Activated naive CD8-positive, alpha-beta T cell treated with anti-CD3 and anti-CD28 coated beads, Interleukin-2, amount 10 ng/mL, durations not matched to agents 7 days and 5 days (primary cell): ENCODE measurements around the gene ESRRB. TPM values are rescaled to one million over a fixed set of nuclear protein-coding genes. Genes with fewer than 3 reads are reported as not detected.
A peak's percentile ranks its signal among the peaks of the same experiment; 100 is the strongest.

Source experiments
- ATAC-seq: fragments of 150-1000 bp; cut with Tn5 transposase; one replicate; pipeline ENCODE4 v1.10.0; 2021; ENCODE audit warnings: low read depth, moderate library complexity
- POLR2A ChIA-PET: fragments of 350-600 bp; sonication (Branson Sonifier 250); formaldehyde crosslinking; loops from one replicate; lab custom pipeline; 2021; ENCODE audit warnings: antibody characterized with exemption; lab: Charles Lee
- DNase-seq: peaks from one replicate; pipeline ENCODE4 v3.0.0; 2021
- H3K27ac Mint-ChIP-seq: one replicate; pipeline ENCODE4 v1.8.0; 2022; ENCODE audit warnings: mild to moderate bottlenecking, mixed read lengths
- H3K27me3 Mint-ChIP-seq: one replicate; pipeline ENCODE4 v1.8.0; 2022; ENCODE audit warnings: mild to moderate bottlenecking, moderate library complexity, mixed read lengths
- H3K36me3 Mint-ChIP-seq: one replicate; pipeline ENCODE4 v1.8.0; 2021; ENCODE audit warnings: mild to moderate bottlenecking, mixed read lengths
- H3K4me1 Mint-ChIP-seq: one replicate; pipeline ENCODE4 v1.8.0; 2021; ENCODE audit warnings: mixed read lengths
- H3K4me3 Mint-ChIP-seq: one replicate; pipeline ENCODE4 v1.8.0; 2022; ENCODE audit warnings: mild to moderate bottlenecking, moderate library complexity, mixed read lengths
- H3K9me3 Mint-ChIP-seq: one replicate; pipeline ENCODE4 v1.8.0; 2021; ENCODE audit warnings: mixed read lengths
- total RNA-seq, 2 experiments: library from RNA; stranded (reverse); gene quantifications; one replicate each; pipeline ENCODE4 v1.2.3, GENCODE V29; 2021

The ESRRB gene
- total RNA-seq, 2 experiments from 2014 or later = 0.14 TPM; not detected in 1

- Mint-ChIP-seq H3K27ac (no peak overlapping the region), H3K4me3 (no peak overlapping the region), H3K9me3 (no peaks in the 10 kb centered on the region), H3K27me3 (peaks cover 72% of the 10 kb centered on the region), H3K36me3 (no peaks in the 10 kb centered on the region), H3K4me1 (peaks cover 2% of the 10 kb centered on the region)
- DNase-seq = no peak
- POLR2A ChIA-PET = no interaction called here
- no peak for ATAC-seq
Measured at GRCh38 chr14:76376409-76376877, 506 bp downstream of the ESRRB start.

- H3K4me3 Mint-ChIP-seq = no peak overlapping the region
- ATAC-seq (no peak), DNase-seq (no peak)
- no peaks in the 10 kb centered on the region for H3K9me3 Mint-ChIP-seq
- H3K36me3 Mint-ChIP-seq = no peaks in the 10 kb centered on the region
- no peak overlapping the region for H3K27ac Mint-ChIP-seq
- H3K27me3 Mint-ChIP-seq = peaks cover 73% of the 10 kb centered on the region
- POLR2A ChIA-PET = no interaction called here
- H3K4me1 Mint-ChIP-seq = peaks cover 2% of the 10 kb centered on the region
Measured at GRCh38 chr14:76376878-76377734, 1.2 kb downstream of the ESRRB start.

DNA sequence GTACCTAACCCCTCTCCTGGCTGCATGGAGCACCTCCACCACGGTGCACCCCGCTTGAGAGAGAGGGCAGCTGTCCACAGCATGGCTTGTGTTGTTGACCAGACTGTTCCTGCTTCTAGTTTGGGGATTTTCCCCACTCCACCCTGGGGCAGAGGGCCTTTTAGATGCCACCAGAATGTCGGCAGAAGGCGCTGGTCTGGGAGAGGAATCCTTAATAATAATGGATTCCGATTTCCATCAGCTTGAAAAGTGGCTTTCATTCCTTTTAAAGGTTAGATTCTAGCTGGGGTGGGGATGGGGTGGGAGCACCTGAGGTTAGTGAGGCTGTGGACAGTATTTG lies 1.8 kb downstream of the ESRRB start:
- H3K36me3 Mint-ChIP-seq = no peaks in the 10 kb centered on the region
- ATAC-seq (no peak), DNase-seq (no peak)
- H3K4me3 Mint-ChIP-seq = no peak overlapping the region
- H3K27me3 Mint-ChIP-seq = peaks cover 75% of the 10 kb centered on the region
- peaks cover 2% of the 10 kb centered on the region for H3K4me1 Mint-ChIP-seq
- no peaks in the 10 kb centered on the region for H3K9me3 Mint-ChIP-seq
- H3K27ac Mint-ChIP-seq = no peak overlapping the region
- POLR2A ChIA-PET = no interaction called here

DNA sequence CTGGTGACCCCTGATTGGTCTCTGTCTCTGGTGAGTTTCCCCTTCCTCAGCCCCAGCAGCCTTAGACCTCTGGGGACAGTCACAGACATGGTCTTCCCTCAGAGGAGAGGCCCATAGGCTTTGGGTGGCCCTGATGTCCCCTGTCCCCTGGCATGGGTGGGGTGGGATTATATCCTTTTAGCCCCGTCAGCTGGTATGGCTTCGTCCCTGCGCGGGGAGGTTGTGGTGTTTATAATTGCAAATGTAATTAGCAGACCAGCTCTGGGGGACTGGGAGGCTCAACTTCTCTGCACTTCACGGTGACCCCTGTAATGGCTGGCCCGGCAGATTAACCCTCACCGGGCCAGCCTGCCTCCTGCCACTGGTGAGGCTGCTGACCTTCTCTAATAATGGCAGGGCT lies 5.1 kb downstream of the ESRRB start:
- Mint-ChIP-seq H3K36me3 (no peaks in the 10 kb centered on the region), H3K27me3 (peaks cover 80% of the 10 kb centered on the region), H3K4me3 (no peak overlapping the region), H3K9me3 (no peaks in the 10 kb centered on the region), H3K27ac (no peak overlapping the region), H3K4me1 (peaks cover 4% of the 10 kb centered on the region)
- DNase-seq = no peak
- POLR2A ChIA-PET = no interaction called here
- no peak for ATAC-seq

GRCh38 chr14:76381817-76382494 lies 6.0 kb downstream of the ESRRB start:
- ATAC-seq (no peak), DNase-seq (no peak)
- no peak overlapping the region for H3K4me3 Mint-ChIP-seq
- POLR2A ChIA-PET = no interaction called here
- peaks cover 4% of the 10 kb centered on the region for H3K4me1 Mint-ChIP-seq
- no peaks in the 10 kb centered on the region for H3K36me3 Mint-ChIP-seq
- H3K27ac Mint-ChIP-seq = no peak overlapping the region
- H3K27me3 Mint-ChIP-seq = peaks cover 80% of the 10 kb centered on the region
- H3K9me3 Mint-ChIP-seq = no peaks in the 10 kb centered on the region

GRCh38 chr14:76382495-76382832 lies 6.5 kb downstream of the ESRRB start:
- DNase-seq (no peak), ATAC-seq (no peak)
- Mint-ChIP-seq H3K4me1 (peaks cover 3% of the 10 kb centered on the region), H3K36me3 (no peaks in the 10 kb centered on the region), H3K9me3 (no peaks in the 10 kb centered on the region), H3K27me3 (peaks cover 78% of the 10 kb centered on the region), H3K27ac (no peak overlapping the region), H3K4me3 (no peak overlapping the region)
- POLR2A ChIA-PET = no interaction called here

GRCh38 chr14:76385435-76385834 lies 9.5 kb downstream of the ESRRB start:
- Mint-ChIP-seq H3K27ac (no peak overlapping the region), H3K9me3 (no peaks in the 10 kb centered on the region), H3K4me1 (peaks cover 2% of the 10 kb centered on the region), H3K27me3 (peaks cover 58% of the 10 kb centered on the region), H3K4me3 (no peak overlapping the region), H3K36me3 (no peaks in the 10 kb centered on the region)
- POLR2A ChIA-PET = no interaction called here
- DNase-seq (no peak), ATAC-seq (no peak)

- H3K27me3 Mint-ChIP-seq = peaks cover 46% of the 10 kb centered on the region
- peak; percentile 86 for ATAC-seq
- POLR2A ChIA-PET = no interaction called here
Measured at GRCh38 chr14:76386944-76387782, 11.2 kb downstream of the ESRRB start.

GRCh38 chr14:76389841-76390240 lies 13.9 kb downstream of the ESRRB start:
- H3K36me3 Mint-ChIP-seq = no peaks in the 10 kb centered on the region
- H3K27ac Mint-ChIP-seq = no peak overlapping the region
- no peaks in the 10 kb centered on the region for H3K9me3 Mint-ChIP-seq
- DNase-seq = no peak
- no peak overlapping the region for H3K4me3 Mint-ChIP-seq
- H3K4me1 Mint-ChIP-seq = peaks cover 2% of the 10 kb centered on the region
- POLR2A ChIA-PET = no interaction called here
- H3K27me3 Mint-ChIP-seq = peaks cover 24% of the 10 kb centered on the region
- ATAC-seq = no peak

More at GRCh38 chr14:76386944-76387782, 11.2 kb downstream of the ESRRB start:
- Mint-ChIP-seq H3K36me3 (no peaks in the 10 kb centered on the region), H3K4me1 (peaks cover 2% of the 10 kb centered on the region), H3K4me3 (no peak overlapping the region), H3K27ac (no peak overlapping the region), H3K9me3 (no peaks in the 10 kb centered on the region)
- peak; percentile 80 for DNase-seq

DNA sequence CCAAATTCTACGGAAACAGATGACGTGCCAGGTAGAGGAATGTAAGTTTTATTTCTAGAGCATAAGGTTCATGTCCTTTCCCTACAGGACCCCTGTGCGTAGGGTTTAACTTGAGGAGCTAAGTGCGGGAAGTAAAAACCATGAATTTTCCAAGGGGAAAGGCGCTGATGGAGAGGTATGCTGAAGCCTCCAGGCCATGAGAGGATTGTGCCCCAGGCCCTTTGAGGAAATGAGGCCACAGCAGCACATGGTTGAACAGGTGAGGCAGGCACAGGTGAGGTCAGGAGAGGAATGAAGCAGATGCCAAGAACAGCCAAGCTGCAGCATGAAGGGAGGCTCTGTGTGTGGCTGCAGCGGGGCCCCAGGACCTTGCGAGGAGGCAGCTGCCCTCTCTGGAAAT lies 14.7 kb downstream of the ESRRB start:
- no peaks in the 10 kb centered on the region for H3K9me3 Mint-ChIP-seq
- H3K4me1 Mint-ChIP-seq = peaks cover 2% of the 10 kb centered on the region
- H3K4me3 Mint-ChIP-seq = no peak overlapping the region
- POLR2A ChIA-PET = no interaction called here
- DNase-seq (no peak), ATAC-seq (no peak)
- H3K27ac Mint-ChIP-seq = no peak overlapping the region
- H3K36me3 Mint-ChIP-seq = no peaks in the 10 kb centered on the region
- H3K27me3 Mint-ChIP-seq = peaks cover 17% of the 10 kb centered on the region

- no peaks in the 10 kb centered on the region for H3K36me3 Mint-ChIP-seq
Measured at GRCh38 chr14:76391981-76392690, 16.2 kb downstream of the ESRRB start.

DNA sequence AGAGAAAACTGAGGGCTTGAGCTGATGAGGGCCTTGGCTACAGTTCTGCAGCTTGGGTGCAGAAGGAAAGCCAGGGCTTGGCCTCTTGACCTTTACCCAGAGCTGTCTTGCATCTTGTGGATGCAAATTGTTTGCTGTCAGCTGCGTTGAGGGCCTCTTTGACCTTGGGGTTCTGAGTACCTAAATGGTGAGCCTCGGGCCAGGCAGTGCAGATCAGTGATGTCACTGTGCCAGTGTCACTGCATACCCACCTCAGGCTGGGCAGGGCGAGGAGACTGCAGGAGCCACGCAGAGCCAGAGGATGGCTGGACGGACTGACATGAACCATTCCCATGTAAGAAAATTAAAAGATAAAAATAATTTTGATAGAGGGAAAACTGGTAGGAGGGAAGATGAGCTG lies 18.6 kb downstream of the ESRRB start:
- no peak for ATAC-seq
- no peak overlapping the region for H3K27ac Mint-ChIP-seq
- H3K4me3 Mint-ChIP-seq = no peak overlapping the region
- no peaks in the 10 kb centered on the region for H3K36me3 Mint-ChIP-seq
- POLR2A ChIA-PET = no interaction called here
- no peaks in the 10 kb centered on the region for H3K4me1 Mint-ChIP-seq
- H3K9me3 Mint-ChIP-seq = no peaks in the 10 kb centered on the region
- H3K27me3 Mint-ChIP-seq = peaks cover 4% of the 10 kb centered on the region
- no peak for DNase-seq

More at GRCh38 chr14:76391981-76392690, 16.2 kb downstream of the ESRRB start:
- POLR2A ChIA-PET = no interaction called here
- DNase-seq = no peak
- H3K27me3 Mint-ChIP-seq = peaks cover 6% of the 10 kb centered on the region
- no peak overlapping the region for H3K27ac Mint-ChIP-seq
- no peak for ATAC-seq
- H3K4me3 Mint-ChIP-seq = no peak overlapping the region
- no peaks in the 10 kb centered on the region for H3K4me1 Mint-ChIP-seq
- no peaks in the 10 kb centered on the region for H3K9me3 Mint-ChIP-seq

- Mint-ChIP-seq H3K27ac (no peak overlapping the region), H3K4me3 (no peak overlapping the region), H3K27me3 (peaks cover 4% of the 10 kb centered on the region), H3K9me3 (no peaks in the 10 kb centered on the region), H3K36me3 (no peaks in the 10 kb centered on the region), H3K4me1 (no peaks in the 10 kb centered on the region)
- POLR2A ChIA-PET = no interaction called here
- ATAC-seq = no peak
- DNase-seq = no peak
Measured at GRCh38 chr14:76395161-76395560, 19.2 kb downstream of the ESRRB start.
